Measurements from ENCODE around the gene PELI2. TPM values are rescaled to one million over a fixed set of nuclear protein-coding genes. Genes with fewer than 3 reads are reported as not detected.
A peak's percentile ranks its signal among the peaks of the same experiment; 100 is the strongest.

The PELI2 gene, protein sequence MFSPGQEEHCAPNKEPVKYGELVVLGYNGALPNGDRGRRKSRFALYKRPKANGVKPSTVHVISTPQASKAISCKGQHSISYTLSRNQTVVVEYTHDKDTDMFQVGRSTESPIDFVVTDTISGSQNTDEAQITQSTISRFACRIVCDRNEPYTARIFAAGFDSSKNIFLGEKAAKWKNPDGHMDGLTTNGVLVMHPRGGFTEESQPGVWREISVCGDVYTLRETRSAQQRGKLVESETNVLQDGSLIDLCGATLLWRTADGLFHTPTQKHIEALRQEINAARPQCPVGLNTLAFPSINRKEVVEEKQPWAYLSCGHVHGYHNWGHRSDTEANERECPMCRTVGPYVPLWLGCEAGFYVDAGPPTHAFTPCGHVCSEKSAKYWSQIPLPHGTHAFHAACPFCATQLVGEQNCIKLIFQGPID
- total RNA-seq (ENCODE audit: low replicate concordance) = 11.8 and 33.7 TPM in 2 replicates
- long read RNA-seq, partial matches to known transcripts = 0 of 2 reads
- long read RNA-seq, other reads (novel, unspliced or antisense) = 2 of 2 reads

DNA sequence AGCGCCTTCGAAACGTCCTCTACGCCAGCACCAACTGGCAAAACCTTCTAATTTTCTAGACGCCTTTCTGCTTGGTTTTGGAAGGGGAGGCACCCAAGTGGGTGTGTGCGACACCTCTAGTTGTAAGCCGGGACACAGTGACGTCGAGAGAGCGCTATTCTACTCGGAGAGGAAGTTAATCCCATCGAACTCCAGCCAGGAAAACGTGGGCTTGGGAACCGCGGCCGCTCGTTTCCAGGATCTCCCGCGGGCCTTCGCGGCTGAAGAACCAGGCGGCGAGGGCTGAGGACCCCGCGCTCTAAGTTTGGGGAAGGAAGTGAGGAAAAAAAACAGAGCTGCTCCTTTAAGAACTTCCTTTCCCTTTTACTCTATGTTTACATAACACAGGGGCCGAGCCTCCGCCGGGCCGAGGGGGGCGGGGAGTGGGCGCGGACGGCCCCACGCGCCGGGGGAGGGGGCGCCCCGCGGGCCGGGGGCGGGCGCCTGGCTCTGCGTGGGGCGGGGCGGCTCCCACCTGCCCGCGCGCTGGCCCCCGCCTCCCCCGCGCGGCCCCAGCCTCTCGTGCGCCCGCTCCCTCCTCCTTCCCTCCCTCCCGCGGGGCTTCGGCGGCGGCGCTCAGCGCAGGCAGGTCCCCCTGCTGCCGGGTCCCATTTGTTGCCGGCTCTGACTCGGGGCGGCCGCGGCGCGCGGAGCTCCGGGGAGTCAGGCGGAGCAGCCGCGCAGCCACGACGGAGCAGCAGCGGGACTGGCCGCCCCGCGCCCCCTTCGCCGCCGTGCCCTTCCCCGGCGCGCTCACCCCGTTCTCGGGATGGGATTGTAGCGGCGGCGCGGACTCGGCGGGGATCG is at the start of gene PELI2:
PELI2 (plus strand) TSS at position 647 of the 846 bp plus-strand sequence. CDS start 250 bp downstream, outside the sequence.
- no peaks in the 10 kb centered on the region for H3K9me3 Mint-ChIP-seq
- H3K27ac Mint-ChIP-seq = peak within 1 kb of the TSS; percentile 96
- DNase-seq (ENCODE audit: extremely low spot score, unreplicated experiment) = peak; percentile 86
- H3K4me3 Mint-ChIP-seq = peak within 1 kb of the TSS; percentile 96
- H3K27me3 Mint-ChIP-seq = peaks cover 22% of the 10 kb centered on the region
- TF ChIP-seq, protein P1, sequence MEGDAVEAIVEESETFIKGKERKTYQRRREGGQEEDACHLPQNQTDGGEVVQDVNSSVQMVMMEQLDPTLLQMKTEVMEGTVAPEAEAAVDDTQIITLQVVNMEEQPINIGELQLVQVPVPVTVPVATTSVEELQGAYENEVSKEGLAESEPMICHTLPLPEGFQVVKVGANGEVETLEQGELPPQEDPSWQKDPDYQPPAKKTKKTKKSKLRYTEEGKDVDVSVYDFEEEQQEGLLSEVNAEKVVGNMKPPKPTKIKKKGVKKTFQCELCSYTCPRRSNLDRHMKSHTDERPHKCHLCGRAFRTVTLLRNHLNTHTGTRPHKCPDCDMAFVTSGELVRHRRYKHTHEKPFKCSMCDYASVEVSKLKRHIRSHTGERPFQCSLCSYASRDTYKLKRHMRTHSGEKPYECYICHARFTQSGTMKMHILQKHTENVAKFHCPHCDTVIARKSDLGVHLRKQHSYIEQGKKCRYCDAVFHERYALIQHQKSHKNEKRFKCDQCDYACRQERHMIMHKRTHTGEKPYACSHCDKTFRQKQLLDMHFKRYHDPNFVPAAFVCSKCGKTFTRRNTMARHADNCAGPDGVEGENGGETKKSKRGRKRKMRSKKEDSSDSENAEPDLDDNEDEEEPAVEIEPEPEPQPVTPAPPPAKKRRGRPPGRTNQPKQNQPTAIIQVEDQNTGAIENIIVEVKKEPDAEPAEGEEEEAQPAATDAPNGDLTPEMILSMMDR (conservative IDR thresholded peaks at IDR 0.05) = peak; percentile 54
- peaks cover 37% of the 10 kb centered on the region for H3K4me1 Mint-ChIP-seq (ENCODE audit: unreplicated experiment)
- H3K36me3 Mint-ChIP-seq = no peaks in the 10 kb centered on the region

DNA sequence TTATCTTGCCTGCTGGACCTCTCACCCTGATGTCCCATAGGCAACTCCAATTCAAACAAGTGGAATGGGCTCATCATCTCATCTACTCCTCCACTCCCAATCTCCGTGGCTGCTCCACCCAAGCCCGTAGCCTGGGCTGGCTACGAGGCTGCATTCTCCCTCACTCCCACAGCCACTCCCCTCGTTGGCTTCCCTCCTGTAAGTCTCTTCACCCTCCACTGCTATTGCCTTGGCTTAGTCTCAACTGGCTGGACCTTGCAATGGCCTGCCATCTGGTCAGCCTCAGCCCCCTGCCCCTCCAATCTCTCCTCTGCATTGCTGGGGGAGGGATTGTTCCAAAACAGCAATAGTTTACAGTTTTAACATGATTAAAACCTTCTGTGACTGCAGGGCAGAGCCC is 44.4 kb upstream of the PELI2 start:
- no peak overlapping the region for H3K4me3 Mint-ChIP-seq
- TF ChIP-seq, protein P1 (conservative IDR thresholded peaks at IDR 0.05) = no peak
- no peaks in the 10 kb centered on the region for H3K4me1 Mint-ChIP-seq (ENCODE audit: unreplicated experiment)
- no peaks in the 10 kb centered on the region for H3K27me3 Mint-ChIP-seq
- H3K27ac Mint-ChIP-seq = no peak overlapping the region
- no peaks in the 10 kb centered on the region for H3K36me3 Mint-ChIP-seq
- H3K9me3 Mint-ChIP-seq = no peaks in the 10 kb centered on the region
- no peak for DNase-seq (ENCODE audit: extremely low spot score, unreplicated experiment)

DNA sequence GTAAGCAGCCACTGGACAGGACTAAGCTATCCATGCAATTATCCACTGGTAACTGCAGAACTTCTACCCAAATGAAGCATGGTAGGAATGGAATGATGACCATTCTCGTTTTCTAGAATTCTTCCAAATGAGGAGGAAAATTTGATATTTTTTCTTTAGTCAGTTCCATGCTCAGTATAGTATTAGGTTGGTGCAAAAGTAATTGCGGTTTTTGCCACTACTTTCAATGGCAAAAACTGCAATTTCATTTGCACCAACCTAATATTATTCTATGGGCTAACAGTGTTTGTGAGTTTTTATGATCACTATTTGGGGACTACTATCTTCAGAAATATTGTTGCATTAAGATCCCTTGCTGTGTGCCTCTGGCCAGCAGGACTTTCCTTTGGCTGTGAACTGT is 42.9 kb upstream of the PELI2 start:
- Mint-ChIP-seq H3K9me3 (no peaks in the 10 kb centered on the region), H3K36me3 (no peaks in the 10 kb centered on the region), H3K4me1 (ENCODE audit: unreplicated experiment) (no peaks in the 10 kb centered on the region), H3K27ac (no peak overlapping the region), H3K27me3 (no peaks in the 10 kb centered on the region), H3K4me3 (no peak overlapping the region)
- no peak for DNase-seq (ENCODE audit: extremely low spot score, unreplicated experiment)
- TF ChIP-seq, protein P1 (conservative IDR thresholded peaks at IDR 0.05) = no peak

DNA sequence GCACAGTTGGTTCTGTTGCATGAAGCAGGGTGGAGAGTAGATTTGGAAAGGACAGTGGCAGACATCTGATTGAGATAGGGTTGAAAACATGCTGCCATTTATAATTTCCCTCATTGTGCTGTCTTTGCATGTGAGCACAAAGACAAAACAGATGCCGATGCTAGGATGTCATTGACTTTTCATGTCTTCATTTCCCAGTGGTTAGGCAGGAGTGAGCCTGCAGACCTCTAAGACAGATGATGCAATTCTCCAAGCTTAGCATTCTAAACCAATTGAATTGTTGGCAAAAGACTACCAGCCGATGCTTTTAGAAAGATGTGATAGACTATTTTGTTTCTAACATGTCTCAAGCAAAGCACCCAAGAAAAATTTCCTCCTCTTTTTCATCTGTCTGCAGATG is 37.1 kb upstream of the PELI2 start:
- Mint-ChIP-seq H3K27me3 (peaks cover 20% of the 10 kb centered on the region), H3K9me3 (no peaks in the 10 kb centered on the region), H3K36me3 (no peaks in the 10 kb centered on the region), H3K4me3 (no peak overlapping the region), H3K27ac (no peak overlapping the region), H3K4me1 (ENCODE audit: unreplicated experiment) (peaks cover 6% of the 10 kb centered on the region)
- TF ChIP-seq, protein P1 (conservative IDR thresholded peaks at IDR 0.05) = no peak
- DNase-seq (ENCODE audit: extremely low spot score, unreplicated experiment) = no peak

DNA sequence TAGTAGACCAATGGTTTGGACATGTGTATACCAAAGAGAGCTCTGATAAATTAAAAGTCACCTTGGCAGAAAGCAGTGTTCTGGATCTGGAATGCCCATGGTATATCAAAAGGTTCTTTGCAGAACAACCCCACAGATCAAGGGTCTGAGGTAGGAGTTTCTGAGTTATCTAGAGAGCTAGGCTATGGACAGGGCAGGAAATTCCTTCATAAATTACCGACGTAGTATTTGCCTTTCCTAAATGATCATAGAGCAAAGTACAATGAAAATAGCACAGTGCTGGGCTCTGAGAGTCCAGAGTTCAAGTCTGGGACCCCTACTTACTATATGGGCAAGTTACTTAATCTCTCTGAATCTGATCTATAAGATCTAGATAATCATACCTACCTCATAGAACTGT is 35.3 kb upstream of the PELI2 start:
- no peaks in the 10 kb centered on the region for H3K36me3 Mint-ChIP-seq
- DNase-seq (ENCODE audit: extremely low spot score, unreplicated experiment) = no peak
- H3K9me3 Mint-ChIP-seq = no peaks in the 10 kb centered on the region
- H3K4me3 Mint-ChIP-seq = no peak overlapping the region
- H3K27ac Mint-ChIP-seq = no peak overlapping the region
- peaks cover 20% of the 10 kb centered on the region for H3K27me3 Mint-ChIP-seq
- H3K4me1 Mint-ChIP-seq (ENCODE audit: unreplicated experiment) = peaks cover 8% of the 10 kb centered on the region
- TF ChIP-seq, protein P1 (conservative IDR thresholded peaks at IDR 0.05) = no peak

Data from type B pancreatic cell (in vitro differentiated cells).